GM19239 (cell line): ENCODE measurements around the gene BHMT.

Source experiments
- DNase-seq: peaks from one replicate; pipeline ENCODE4 v3.0.0; 2011; ENCODE audit warnings: low spot score; ENCODE audit not compliant: insufficient read length
- FAIRE-seq: peaks from 2 replicates; lab custom pipeline; 2011; peaks lifted over from hg19 to GRCh38; lab: Jason Lieb, UNC

The BHMT gene, protein sequence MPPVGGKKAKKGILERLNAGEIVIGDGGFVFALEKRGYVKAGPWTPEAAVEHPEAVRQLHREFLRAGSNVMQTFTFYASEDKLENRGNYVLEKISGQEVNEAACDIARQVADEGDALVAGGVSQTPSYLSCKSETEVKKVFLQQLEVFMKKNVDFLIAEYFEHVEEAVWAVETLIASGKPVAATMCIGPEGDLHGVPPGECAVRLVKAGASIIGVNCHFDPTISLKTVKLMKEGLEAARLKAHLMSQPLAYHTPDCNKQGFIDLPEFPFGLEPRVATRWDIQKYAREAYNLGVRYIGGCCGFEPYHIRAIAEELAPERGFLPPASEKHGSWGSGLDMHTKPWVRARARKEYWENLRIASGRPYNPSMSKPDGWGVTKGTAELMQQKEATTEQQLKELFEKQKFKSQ

DNA sequence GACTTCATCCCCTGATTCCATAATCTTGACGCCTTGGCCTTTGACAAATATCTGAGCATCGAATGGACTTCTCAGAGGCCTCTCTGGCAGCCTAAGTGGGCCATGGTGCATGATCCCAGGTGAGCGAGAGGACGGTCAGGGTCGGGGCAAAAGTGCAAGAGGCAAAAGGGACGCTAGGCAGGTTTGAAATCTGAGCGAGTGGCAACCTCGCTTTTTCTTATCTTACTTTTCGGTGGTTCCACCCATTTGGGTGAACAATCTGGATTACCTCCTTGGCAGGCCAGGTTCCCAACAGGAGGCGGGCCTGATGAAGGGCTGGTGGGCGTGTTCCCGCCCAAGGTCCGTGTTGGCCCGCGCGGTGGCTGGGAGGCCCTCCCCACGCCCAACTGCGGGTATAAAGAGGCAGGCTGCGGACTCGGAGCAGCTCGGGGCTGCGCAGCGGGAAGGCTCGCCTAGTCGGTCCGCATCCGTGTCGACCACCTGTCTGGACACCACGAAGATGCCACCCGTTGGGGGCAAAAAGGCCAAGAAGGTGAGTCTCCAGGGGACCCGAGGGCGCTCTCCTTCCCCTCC is at the start of gene BHMT:
BHMT (plus strand) TSS at position 423 of the 573 bp plus-strand sequence; CDS start at position 500, 77 bp downstream.
- DNase-seq, result no peak
- no peak for FAIRE-seq

DNA sequence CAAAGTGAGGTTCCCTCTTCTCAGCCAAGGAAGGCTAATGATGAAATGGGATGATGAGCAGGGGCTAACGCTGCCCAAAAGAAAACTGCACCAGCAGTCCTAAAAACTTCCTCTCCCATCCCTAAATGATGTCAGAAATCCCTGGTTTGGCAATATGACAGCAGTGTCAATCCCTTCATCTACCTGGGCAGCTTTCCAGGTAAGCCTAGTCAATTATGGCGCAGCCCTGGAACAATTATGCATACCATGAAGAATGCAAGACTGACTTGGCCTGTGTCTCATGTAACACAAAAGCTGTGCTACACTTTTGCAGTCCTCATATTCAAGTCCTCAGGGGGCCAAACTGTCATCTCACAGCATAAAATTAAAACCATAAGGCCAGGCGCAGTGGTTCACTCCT is 49.2 kb upstream of the BHMT start:
- FAIRE-seq (no peak), DNase-seq (no peak)

DNA sequence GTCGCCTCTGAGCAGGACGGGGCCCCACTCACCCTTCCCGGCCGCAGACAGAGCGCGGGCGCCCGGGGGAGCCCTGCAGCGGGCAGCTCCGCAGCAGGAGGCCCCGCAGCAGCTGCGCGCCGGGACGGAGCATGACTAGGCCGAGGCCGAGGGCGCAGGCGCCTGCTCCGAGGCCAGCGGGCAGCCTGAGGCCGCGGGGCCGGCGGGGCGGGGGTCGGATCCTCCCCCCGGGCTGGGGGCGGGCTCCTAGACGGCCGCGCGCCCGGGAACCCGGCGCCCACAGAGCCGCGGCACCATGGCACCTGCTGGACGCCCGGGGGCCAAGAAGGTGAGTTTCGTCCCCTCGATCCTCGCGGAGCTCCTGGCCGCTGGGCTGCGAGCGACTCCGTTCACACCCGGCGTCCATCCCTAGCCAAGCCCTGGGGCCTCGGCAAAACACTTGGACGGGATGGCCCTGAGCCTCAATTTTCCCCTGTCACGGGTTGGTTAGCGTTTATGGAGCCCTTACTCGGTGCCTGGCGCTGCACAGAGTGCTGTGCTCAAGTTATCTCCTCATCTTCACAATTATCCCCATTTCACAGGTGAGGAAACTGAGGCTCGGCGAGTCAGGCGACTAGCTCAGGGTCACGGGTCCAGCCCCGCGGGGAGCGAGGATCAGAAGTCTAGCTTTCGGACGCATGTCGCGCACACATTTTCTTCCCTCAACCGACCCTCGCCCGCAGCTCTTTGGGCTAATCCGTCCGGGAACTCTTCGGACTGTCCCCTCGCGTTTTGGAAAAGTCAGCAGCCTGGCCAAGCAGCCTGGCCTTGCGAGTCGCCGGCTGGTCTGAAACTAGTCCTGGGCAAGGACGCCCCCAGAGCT is 41.9 kb upstream of the BHMT start, which contains the start of the genes BHMT2 and DMGDH:
BHMT2 (plus strand) TSS at position 280 of the 862 bp plus-strand sequence; CDS start at position 296, 16 bp downstream.
DMGDH (minus strand) TSS at position 187 of the 862 bp plus-strand sequence; CDS start at position 133, 54 bp downstream.
- DNase-seq (no peak), FAIRE-seq (no peak)

DNA sequence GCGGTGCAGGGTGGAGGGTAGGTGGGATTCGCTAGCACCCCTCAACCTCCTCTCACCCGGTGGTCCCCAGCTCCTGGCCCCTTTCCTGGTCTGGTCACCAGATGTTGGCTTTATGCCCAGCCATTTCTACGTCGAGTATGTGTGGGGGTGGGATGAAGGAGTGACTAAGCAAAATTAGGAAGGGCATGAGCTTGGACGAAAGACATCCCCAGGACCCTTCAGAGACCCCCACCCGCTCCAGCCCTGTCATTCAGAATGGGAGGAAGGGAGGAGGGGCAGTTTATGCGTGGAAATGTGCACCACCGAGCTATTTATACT is 41.3 kb upstream of the BHMT start:
- DNase-seq (no peak), FAIRE-seq (no peak)

DNA sequence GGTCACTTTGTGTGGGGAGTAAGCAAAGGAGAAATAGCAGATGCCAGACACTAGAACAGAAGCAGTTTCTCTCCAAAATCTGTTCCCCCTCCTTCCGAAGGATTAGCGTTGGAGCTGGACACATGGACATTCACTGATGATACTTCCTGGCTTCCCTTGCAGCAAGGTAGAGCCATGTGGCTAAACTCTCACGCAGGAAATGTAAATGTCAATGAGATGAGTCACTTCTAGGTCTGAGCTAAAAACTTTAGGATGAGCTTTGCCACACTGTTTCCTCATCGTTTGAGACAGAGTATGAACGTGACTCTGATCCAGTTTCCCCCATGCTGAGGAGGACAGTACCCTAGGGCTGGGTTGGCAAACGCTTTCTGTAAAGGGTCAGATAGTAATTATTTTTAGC is 37.0 kb upstream of the BHMT start:
- DNase-seq (no peak), FAIRE-seq (no peak)

DNA sequence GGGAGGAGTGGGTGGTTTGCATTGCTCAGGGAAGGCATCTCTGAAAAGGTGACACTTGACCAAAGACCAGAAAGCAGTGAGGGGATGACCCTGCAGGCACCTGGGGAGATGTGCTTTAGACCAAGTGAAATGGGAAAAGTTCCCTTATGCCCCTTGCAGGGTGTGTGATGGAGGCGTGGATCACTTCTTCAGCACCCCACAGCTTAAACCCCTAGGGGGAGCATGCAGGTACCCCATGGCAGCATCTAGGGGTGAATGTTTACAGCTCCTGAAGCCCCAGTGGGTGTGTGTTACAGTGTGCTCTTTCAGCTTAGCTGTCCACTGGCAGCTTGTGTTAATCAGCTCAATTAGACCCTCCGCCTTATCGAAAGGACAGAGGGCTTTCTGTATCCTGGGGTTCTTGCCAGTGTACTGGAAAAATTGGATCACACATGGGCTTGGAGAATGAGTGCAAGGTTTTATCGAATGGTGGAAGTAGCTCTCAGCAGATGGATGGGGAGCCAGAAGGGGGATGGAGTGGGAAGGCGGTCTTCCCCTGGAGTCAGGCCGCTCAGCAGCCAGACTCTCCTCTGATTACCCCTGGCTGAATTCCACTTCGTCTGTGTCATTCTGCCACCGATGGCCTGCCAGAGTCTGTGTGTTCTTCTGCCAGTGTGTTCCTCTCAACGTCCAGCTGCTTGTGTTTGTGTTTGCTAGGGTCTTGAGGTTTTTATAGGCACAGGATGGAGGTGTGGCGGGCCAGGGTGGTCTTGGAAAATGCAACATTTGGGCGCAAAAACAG is 35.8 kb upstream of the BHMT start:
- DNase-seq, result no peak

DNA sequence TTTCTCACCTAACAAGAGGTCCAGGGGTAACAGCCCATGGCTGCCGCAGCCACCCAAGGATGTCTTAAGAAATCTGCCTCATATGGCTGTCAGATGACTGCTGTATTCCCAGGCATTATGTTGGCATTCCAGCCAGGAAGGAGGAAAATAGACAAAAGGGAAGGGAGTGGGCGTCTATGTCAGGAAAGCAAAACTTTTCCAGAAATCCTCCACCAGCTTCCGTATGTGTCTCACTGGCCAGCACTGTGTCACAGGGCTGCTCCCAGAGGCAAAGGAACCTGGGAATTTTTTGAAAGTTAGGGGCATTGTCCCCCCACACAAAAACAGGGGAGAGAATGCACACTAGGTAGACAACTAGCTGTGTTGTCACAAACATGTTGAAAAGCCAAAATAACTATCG is 34.8 kb upstream of the BHMT start:
- no peak for DNase-seq
- no peak for FAIRE-seq

More for the DNA sequence above, 35.8 kb upstream of the BHMT start:
- no peak for FAIRE-seq

DNA sequence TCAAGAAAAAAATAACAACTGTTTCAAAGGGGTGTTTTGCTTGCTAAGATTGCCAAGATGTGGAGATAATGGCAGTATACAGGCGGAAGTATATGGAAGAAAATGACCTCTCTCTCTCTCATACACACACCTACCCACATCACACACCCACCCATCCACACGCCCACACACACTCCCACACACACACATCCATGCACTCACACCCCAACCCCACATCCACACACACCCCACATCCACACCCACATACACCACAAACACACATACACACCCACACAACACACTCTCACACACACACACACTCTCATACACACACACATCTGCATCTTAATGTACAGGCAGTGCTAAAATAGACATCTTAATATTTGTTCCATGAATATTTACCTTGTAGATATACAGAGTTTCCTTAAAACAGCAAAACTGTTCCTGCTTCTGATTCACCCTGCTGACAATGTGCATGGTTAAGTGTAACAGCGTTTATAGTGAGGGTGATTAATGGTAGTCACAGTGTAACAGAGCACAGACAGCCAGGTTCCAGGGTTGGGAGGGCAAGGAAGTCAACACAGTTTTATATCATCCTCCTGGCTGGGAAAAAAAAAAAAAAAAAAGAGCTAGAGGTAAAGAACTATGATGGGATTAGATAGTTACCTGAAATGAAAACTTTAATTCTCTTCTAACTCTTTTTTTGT is 33.8 kb upstream of the BHMT start:
- DNase-seq, result no peak
- no peak for FAIRE-seq

DNA sequence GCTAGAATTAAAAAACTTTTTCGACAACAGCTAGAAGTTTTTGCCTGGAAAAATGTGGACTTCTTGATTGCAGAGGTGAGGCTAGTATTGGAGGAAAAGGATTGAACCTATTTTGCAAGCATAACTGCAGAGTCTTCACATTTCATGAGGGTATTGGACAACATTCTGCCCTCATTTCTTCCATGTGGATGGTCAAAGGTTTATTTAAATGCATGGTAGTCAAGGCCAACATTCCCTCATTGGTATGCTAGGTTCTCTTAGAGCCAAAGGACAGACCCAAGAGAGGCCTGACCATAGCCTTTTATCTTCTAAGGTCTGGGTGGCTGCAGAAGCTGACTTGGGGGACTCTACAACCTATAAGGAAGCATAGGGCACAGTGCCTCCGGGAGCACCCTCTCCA is 30.8 kb upstream of the BHMT start:
- DNase-seq (no peak), FAIRE-seq (no peak)

DNA sequence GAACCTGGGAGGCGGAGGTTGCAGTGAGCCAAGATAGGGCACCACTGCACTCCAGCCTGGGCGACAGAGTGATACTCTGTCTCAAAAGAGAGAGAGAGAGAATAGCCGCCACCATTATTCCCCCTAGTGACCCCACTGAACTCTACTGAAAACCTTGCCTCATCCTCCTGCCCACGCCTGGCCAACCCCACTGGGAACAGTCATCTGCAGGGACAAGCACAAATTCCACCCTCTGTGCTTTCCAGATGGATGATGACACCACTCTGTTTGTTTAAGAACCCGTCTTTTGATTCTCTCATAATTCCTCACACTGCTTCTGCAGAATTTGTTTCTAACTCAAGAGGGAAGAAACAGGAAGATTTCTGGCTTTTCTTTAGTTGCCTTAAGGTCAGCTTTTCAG is 29.8 kb upstream of the BHMT start:
- FAIRE-seq, result no peak
- DNase-seq, result no peak

DNA sequence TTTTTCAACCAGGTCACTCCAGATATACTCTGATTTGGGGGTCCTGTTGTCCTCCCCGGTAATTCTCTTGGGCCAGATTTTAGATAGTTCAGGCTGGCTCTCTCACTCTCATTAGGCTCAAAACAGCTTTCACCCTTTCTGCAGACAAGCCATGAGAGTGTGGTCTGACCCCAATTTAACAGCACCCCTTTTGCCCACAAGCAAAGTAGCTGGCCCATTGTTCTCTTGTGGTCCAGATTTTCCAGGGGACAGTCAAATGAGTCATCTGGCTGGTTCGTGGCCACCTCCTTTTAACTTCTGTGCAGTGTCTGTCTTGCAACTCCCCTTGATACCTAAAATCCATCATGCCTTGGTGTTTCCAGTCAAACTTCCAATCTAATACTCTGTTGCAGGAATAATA is 25.5 kb upstream of the BHMT start:
- no peak for FAIRE-seq
- no peak for DNase-seq

DNA sequence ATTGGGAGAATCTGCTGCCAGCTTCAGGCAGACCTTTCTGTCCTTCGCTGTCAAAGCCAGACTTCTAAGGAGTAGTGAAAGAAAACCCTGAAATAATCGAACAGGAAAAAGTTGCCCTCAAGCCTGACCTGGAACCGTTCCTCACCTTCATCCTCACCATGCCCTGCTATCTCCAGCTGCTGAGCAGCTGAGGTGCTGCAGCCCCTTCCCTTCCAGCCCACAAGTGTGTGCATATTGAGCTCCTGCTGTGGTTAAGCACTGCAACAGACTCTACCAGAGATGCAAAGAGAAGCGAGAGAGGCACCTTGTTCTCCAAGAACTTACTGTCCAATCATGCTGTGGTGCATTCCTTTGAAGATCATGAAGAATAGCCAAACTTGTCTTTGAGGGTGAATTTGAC is 23.1 kb upstream of the BHMT start:
- FAIRE-seq, result no peak

DNA sequence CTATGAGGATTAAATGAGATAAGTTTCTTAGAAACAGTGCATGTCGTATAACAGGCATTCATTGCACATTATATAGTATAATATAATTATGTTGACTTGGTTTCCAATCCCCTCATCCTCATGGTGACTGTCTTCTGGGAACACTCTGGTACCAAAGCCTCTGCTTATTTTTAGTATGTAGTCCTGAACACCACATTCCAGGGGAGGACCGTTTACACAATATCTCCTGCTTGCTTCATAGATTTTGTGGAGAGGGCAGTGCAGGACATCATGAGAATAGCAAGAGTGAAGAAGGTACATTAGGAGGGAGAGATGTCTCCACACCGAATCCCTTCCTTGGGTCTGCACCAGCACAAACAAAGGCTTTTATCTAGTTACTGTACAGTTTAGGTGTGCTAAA is 20.5 kb upstream of the BHMT start:
- no peak for DNase-seq
- FAIRE-seq, result no peak

More for the DNA sequence above, 23.1 kb upstream of the BHMT start:
- DNase-seq, result no peak

DNA sequence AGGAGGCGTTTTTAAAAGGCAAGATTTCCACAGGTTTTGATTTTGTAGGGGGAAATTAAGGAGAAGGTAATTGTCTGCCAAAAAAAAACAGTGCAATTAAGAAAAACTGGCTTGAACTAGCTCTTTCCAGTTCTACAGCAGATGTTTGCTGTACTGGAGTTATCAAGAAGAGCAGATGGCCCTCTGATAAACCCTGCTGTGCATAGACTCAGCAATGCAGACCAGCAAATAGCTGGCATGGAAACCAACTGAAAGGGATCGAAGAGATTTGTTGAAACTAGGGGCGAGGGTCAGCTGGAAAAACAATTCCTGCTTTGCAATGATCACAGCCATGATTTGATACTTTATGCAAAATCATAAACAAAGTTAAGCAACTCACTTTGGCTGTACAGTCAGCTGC is 17.8 kb upstream of the BHMT start:
- DNase-seq, result no peak
- FAIRE-seq, result no peak

DNA sequence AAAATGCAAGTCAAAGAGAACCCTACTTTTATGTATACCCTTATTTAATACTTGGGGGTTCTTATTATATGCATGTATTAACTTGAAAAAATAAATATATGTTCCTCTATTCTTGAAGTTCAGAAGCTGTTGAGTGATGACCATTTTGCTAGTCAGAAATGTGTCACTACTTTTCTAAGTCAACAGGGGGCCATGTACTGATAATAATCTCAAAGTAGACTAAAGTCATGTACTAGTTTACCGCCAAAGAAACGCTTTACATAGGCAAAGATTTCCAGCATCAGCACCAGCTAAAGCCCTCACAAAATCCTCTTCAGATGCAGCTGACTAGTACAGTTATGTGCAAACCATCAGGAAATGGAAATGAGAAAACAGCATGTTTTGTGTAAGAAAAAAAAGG is 5.7 kb upstream of the BHMT start:
- DNase-seq, result no peak
- no peak for FAIRE-seq

DNA sequence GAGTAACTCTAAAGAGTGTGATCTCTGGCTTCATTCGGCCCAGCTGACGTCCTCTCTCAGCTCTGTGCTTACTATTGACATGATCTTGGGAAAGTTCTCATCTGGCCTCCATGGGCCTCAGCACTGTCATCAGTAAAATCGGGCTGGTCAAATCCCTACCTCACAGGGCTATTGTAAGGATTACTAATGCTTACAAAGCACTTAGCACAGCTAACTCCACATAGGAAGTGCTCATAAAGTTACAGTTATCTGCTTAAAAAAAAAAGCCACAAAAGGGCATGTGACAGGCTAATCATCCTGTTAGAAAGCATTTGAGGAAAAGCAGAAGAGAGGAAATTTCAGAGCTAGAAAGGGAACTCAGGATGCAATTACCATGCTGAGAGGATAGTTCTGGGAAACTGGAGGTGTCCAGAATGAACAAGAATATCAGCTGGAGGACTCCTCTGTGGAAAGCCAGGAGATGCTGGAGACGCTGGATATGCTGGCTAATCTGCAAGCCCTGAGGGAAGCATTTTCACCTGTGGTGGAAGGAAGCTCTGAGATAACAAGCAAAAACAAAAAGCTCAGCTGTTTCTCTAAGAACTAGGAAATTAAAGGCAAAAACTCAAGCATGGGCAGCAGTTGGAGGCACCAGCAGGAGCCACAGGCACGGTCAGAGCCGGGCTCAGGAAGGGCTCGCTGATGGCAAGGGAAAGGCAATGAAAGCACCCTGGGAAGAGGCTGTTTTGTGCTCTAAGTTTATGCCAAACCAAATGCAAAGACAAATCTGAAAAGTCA is 4.4 kb upstream of the BHMT start:
- no peak for FAIRE-seq
- no peak for DNase-seq

DNA sequence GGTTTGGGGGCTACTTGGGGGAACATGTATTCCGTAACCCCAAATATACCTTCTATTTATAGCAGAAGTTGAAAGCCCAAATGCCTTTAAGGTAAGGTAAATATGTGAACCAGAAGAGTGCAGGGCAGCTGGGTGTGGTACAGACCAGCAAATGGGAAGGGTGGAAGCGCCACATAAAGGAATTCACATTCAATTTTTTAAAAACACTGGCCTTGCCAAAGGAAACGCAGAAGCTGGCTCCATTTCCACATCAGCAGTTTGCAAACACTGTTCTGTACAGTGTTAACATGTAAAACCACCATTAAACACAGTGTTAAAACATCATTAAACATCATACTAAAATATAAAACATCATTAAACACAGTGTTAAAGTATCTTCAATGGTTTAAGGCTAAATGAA is 3.5 kb upstream of the BHMT start:
- FAIRE-seq (no peak), DNase-seq (no peak)

DNA sequence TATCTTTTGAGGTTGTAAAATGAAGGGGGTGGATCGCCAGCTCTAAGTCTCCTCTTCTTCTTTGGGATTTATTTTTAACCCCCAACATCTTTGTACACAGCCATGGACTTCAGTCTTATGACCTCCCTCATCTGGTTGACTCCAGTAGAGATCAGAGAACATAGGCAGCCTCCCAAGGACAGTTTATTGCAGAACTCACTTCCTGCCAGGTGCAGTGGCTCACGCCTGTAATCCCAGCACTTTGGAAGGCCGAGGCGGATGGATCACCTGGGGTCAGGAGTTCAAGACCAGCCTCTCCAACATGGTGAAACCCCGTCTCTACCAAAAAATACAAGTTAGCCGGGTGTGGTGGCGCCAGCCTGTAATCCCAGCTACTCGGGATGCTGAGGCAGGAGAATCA is 2.8 kb upstream of the BHMT start:
- DNase-seq, result no peak
- no peak for FAIRE-seq
